HG03139 (cell line): ENCODE results near the gene NES.

Experiments used
- ATAC-seq: cut with Tn5 transposase; IDR thresholded peaks from one replicate; pipeline ENCODE4 v1.9.1; 2021; ENCODE audit not compliant: unreplicated experiment

NES gene

DNA sequence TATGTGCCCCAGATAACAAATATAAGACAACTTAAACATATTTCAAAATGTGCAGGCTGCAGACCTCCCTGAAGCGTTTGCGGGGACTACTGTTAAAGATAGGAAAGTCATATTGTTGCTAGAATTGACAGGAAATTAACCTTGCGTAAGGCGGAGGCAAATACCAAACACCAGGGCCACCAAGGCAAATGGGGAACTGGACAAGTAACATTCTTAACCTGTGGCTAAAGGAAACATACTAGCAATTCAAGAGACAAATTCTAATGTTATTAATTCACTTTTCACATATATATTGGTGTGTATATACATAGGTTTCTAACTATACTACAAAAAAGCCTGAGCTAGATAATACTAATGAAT is 51.1 kb downstream of the NES start:
- ATAC-seq = no peak

DNA sequence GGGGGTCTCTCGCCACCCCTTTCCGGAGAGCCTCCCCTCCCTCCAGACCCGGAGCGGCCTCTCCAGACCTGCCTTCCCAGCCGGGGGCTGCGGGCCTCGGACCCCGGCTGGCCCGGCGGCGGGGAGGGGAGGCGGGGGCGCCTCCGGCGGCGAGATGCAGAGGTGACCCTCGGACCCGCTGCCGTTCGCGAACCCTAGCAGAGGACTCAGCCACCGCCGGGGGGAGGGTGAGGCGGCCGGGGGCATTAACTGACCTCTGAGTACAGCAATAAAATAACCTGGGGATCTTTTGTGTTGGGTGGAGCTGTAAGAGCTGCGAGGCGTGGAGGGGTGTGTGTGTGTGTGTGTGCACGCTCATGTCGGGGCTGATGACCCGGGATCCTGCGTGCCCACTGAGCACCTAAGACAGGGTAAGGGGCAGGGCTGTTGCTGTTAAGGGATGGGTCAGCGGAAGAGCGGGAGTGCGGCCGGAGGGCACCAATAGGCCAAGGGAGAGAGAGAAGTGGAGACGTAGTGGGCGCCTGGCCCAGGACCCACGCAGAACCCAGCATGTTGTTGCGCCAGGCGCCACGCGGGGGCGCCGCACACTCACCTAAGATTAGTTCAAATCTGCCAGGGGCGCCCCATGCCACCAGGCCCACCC is 51.6 kb downstream of the NES start:
- no peak for ATAC-seq

GRCh38 chr1:156624814-156625435 is 52.3 kb downstream of the NES start:
- no peak for ATAC-seq

- ATAC-seq = no peak
Measured at GRCh38 chr1:156623946-156624813, 53.0 kb downstream of the NES start.

DNA sequence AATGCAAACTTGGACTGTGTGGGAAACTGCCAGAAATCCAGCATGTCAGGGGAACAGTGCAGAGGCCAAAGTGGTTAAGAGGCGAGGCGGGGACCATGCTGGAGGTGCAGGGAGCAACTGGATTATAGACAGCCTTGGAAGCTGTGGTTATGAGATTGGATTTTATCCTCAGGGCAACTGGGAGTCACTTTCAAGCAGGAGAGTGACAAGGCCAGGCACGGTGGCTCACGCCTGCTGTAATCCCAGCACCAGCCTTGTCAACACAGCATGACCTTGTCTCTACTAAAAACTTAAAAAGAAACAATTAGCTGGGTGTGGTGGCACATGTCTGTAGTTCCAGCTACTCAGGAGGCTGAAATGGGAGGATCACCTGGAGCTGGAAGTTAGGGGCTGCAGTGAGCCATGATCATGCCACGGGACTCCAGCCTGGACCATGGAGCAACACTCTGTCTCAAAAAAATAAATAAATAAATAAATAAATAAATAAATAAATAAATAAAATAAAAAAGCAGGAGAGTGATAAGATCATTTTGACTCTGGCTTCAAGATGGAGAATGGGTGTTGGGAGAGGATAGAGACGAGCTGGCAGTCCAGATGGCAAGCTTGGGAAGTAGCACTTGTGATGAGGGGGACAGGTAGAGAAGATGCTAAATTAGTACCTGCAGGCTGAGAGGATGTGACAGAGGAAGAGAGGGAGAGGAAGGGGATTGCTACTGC is 54.5 kb downstream of the NES start:
- ATAC-seq = no peak

DNA sequence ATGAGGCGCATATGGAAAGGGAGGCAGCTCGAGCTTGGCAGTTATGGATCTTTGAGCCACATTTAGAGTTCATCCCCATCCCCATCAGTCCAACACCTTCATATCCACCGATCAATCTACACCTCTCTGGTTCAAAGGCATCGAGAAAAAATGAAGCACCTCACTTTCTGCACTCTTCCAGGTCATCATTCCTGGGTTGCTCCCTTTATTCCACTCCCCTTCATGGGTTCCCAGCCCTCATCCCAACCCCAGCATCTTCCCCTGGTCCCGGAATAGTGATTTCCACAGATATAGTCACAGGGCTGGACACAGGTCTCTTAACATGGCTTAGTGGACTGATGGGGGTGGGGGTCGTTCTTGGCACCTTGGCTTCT is 57.6 kb downstream of the NES start:
- ATAC-seq = no peak

DNA sequence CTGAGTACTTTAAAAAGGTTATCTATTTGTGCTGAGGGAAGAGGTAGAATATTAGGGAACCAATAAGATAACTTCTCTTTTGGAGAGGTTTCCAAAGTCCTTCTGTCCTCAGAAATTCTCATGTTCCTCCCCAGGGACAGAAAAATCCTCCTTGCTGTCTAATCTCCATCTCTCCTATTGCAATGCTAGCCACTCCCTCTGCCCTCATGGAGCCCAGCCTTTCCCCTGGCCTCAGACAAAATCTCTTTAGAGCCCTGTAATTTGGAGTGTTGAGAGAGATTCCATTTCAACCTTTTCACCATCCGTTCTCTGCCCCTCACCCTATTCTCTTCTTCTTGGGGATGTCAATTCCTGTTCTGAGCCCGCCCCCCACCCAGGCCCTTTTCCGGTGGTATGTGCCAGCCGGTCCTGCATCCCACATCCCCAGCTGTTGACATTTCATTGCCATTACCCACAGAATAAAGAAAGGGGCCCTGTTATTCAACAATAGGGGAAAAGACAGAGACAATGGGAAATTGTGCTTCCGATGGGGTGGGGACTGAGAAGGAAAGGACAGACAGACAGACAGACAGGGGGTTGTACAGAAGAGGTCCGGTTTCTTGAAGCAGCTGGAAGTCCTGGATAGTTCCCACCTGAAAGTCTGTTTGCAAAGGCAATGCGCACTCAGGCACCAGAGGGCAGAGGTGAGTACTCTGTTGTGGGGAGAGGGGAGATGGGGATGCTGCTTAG is 58.2 kb downstream of the NES start, which contains the start of gene HAPLN2:
TSS of gene HAPLN2 (plus strand) at position 563 of the 729 bp plus-strand sequence. CDS start 4,076 bp downstream, outside the sequence.
- ATAC-seq = no peak
